Gastrocnemius medialis (tissue), 4 donors: Measurements from ENCODE around the gene PDCD11. TPM values are rescaled to one million over a fixed set of nuclear protein-coding genes. Genes with fewer than 3 reads are reported as not detected.

ENCODE experiments used
- ATAC-seq, 2 donors: fragments of 150-250 bp; one replicate each; pipeline ENCODE4 v1.9.1; 2016
- DNase-seq, 2 donors: peaks; one replicate each; pipeline ENCODE4 v3.0.0-alpha.2; 2019
- H3K27ac ChIP-seq, 4 donors: fragments of 200-600 bp; sonication (generic); 1 replicate in 1 of 4; 2 replicates in 3 of 4; pipeline ENCODE4 v1.5.1; 2016 to 2018; ENCODE audit warnings: mild to moderate bottlenecking in 2 of 4, moderate library complexity in 1 of 4
- H3K27me3 ChIP-seq, 3 donors: fragments of 200-600 bp; sonication (generic) in 2 of 3; 1 replicate in 1 of 3; 2 replicates in 2 of 3; pipeline versions ENCODE4 v1.5.1 to v1.6.0; 2016 to 2019; ENCODE audit warnings: mild to moderate bottlenecking in 1 of 3, moderate library complexity in 1 of 3
- H3K36me3 ChIP-seq, 2 donors: fragments of 200-600 bp; sonication (generic) in 1 of 2; one replicate each; pipeline ENCODE4 v1.5.1; 2017 to 2018
- H3K4me1 ChIP-seq, 2 donors: fragments of 200-600 bp; sonication (generic) in 1 of 2; one replicate each; pipeline ENCODE4 v1.5.1; 2016 to 2017; ENCODE audit warnings: mild to moderate bottlenecking in 2 of 2
- H3K4me3 ChIP-seq, 4 donors: fragments of 200-600 bp; sonication (generic) in 3 of 4; 1 replicate in 1 of 4; 2 replicates in 3 of 4; pipeline ENCODE4 v1.5.1; 2016 to 2019; ENCODE audit warnings: mild to moderate bottlenecking in 2 of 4
- H3K9me3 ChIP-seq, 3 donors: fragments of 200-600 bp; sonication (generic) in 2 of 3; 1 replicate in 1 of 3; 2 replicates in 2 of 3; pipeline ENCODE4 v1.5.1; 2016 to 2019
- POLR2A ChIP-seq, 2 donors: fragments of 450-650 bp; IDR thresholded peaks; one replicate each; pipeline ENCODE4 v1.6.1; 2017; ENCODE audit warnings: antibody characterized with exemption in 2 of 2, mild to moderate bottlenecking in 2 of 2, moderate library complexity in 2 of 2
- in situ Hi-C, 4 donors: fragments of 200-750 bp; cut with MboI; loops; one replicate each; pipeline versions ENCODE4 v1.15.0 to v1.8.0; 2017; ENCODE audit warnings: low sequenced_read_pairs in 4 of 4
- intact Hi-C: fragments of 100-400 bp; cut with DNase I; formaldehyde crosslinking; loops from one replicate; pipeline ENCODE4 v1.15.1; 2023; ENCODE audit warnings: low total_unique reads
- total RNA-seq, 4 donors: library from RNA; depleted of rRNA; stranded (reverse); fragments of >200 nt; gene quantifications; one replicate each; pipeline versions ENCODE4 v1.1.0 to v1.2.3, GENCODE V29; 2016
- TF ChIP-seq, protein P1 (sequence below), 5 experiments: fragments of 450-650 bp in 3 of 5; fragments of 200-600 bp in 2 of 5; sonication (generic) in 2 of 5; IDR thresholded peaks in 4 of 5; conservative IDR thresholded peaks in 1 of 5; 1 replicate in 4 of 5; 2 replicates in 1 of 5; pipeline ENCODE4 v1.5.1; 2016 to 2019; ENCODE audit warnings: antibody characterized with exemption in 5 of 5, mild to moderate bottlenecking in 3 of 5, moderate library complexity in 3 of 5

PDCD11 gene
- total RNA-seq, 4 donors from 2014 or later = 16.7 to 22.7 (median 19.5) TPM

DNA sequence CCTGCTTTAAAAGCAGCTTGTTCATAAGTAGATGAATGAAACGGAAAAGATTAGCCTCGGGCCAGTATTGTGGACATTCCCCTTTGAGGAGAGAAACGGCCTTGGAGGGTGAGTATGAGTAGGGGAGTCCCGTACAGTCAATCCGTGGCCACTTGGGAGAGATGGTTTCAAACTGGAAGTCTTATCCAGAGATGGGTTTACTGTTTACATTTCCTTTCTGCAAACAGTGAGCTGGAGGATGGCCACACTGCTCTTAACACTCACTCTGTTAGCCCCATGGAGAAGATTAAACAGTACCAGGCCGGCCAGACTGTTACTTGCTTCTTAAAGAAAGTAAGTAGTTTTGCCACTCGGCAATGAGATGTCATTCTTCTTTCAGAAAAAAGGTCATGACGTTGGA is 35.5 kb downstream of the PDCD11 start:
- ATAC-seq (no peak), DNase-seq (no peak)
- Histone ChIP-seq H3K9me3 (no peaks in the 10 kb centered on the region), H3K36me3 (peaks cover 0 to 86% of the 10 kb centered on the region in 2 donors), H3K4me1 (peaks cover 0 to 9% of the 10 kb centered on the region in 2 donors), H3K4me3 (no peak overlapping the region), H3K27ac (no peak overlapping the region), H3K27me3 (no peaks in the 10 kb centered on the region)
- in situ Hi-C loops (no loop called here), intact Hi-C loops (no loop called here)
- TF ChIP-seq, protein P1, sequence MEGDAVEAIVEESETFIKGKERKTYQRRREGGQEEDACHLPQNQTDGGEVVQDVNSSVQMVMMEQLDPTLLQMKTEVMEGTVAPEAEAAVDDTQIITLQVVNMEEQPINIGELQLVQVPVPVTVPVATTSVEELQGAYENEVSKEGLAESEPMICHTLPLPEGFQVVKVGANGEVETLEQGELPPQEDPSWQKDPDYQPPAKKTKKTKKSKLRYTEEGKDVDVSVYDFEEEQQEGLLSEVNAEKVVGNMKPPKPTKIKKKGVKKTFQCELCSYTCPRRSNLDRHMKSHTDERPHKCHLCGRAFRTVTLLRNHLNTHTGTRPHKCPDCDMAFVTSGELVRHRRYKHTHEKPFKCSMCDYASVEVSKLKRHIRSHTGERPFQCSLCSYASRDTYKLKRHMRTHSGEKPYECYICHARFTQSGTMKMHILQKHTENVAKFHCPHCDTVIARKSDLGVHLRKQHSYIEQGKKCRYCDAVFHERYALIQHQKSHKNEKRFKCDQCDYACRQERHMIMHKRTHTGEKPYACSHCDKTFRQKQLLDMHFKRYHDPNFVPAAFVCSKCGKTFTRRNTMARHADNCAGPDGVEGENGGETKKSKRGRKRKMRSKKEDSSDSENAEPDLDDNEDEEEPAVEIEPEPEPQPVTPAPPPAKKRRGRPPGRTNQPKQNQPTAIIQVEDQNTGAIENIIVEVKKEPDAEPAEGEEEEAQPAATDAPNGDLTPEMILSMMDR (IDR thresholded peaks at IDR 0.05 in 4 of 5, conservative IDR thresholded peaks at IDR 0.05 in 1 of 5) = no peak
- TF ChIP-seq POLR2A (IDR thresholded peaks at IDR 0.05) = no peak

DNA sequence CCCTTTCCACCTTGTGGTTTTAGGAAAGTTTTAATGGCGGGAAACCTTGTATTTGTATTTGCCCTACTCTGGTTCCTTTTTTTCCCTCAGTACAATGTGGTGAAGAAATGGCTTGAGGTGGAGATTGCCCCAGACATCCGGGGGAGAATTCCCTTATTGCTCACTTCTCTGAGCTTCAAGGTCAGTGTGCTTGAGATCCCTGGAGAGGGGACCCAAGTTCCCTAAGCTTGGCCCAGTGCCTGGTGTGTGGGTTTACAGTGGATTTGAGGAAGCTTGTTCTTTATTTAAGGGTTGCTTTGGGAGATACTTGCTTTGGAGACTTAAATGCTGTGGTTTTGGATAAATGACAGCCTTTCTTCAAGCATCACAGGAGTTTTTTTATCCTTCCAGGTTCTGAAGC is 37.4 kb downstream of the PDCD11 start:
- ATAC-seq (peak in 1 of 2 donors; percentile 30), DNase-seq (peak in 1 of 2 donors; percentile 50)
- in situ Hi-C loops (no loop called here), intact Hi-C loops (no loop called here)
- no peaks in the 10 kb centered on the region for H3K27me3 ChIP-seq
- H3K36me3 ChIP-seq = peaks cover 0 to 87% of the 10 kb centered on the region in 2 donors
- TF ChIP-seq, protein P1 (IDR thresholded peaks at IDR 0.05 in 4 of 5, conservative IDR thresholded peaks at IDR 0.05 in 1 of 5) = no peak
- TF ChIP-seq POLR2A (IDR thresholded peaks at IDR 0.05) = no peak
- no peaks in the 10 kb centered on the region for H3K4me1 ChIP-seq
- H3K4me3 ChIP-seq = no peak overlapping the region
- H3K9me3 ChIP-seq = no peaks in the 10 kb centered on the region
- H3K27ac ChIP-seq = peak overlapping the region in 1 of 4 donors; percentile 43

DNA sequence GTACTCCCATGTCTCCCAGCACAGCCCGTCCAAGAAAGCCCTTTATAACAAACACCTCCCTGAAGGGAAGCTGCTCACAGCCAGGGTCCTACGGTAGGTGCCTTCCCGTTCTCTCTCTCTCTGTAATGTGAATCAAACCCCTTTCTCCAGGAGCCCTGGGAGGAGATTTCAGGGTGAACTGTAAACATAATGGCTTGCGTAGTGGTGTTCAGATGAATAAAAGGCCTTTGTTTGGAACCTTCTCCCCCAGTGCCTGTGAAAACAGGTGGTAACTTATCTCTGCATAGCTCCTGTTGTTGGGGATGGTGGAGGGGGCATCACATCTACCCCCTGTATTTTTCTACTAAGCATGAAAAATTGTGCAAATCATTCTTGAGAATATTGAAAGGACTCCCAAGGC is 43.4 kb downstream of the PDCD11 start:
- no peaks in the 10 kb centered on the region for H3K9me3 ChIP-seq
- H3K27ac ChIP-seq = no peak overlapping the region
- DNase-seq (no peak), ATAC-seq (no peak)
- peaks cover 0 to 94% of the 10 kb centered on the region in 2 donors for H3K36me3 ChIP-seq
- TF ChIP-seq POLR2A (IDR thresholded peaks at IDR 0.05) = no peak
- TF ChIP-seq, protein P1 (IDR thresholded peaks at IDR 0.05 in 4 of 5, conservative IDR thresholded peaks at IDR 0.05 in 1 of 5) = no peak
- H3K4me1 ChIP-seq = peaks cover 13 to 14% of the 10 kb centered on the region in 2 donors
- no peak overlapping the region for H3K4me3 ChIP-seq
- in situ Hi-C loops (no loop called here), intact Hi-C loops (no loop called here)
- H3K27me3 ChIP-seq = no peaks in the 10 kb centered on the region

DNA sequence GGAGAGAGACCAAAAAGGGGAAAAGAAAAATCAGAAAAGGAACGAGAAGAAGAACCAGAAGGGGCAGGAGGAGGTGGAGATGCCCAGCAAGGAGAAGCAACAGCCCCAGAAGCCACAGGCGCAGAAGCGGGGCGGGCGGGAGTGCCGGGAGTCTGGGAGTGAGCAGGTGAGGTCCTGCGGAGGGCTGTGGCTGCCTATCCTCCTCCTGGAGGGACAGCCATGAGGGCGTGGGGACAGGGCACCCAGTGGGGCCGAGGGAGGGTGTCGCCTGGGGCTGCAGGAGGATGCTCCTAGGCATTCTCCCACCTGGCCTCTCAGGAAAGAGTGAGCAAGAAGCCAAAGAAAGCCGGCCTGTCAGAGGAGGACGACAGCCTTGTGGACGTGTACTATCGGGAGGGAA is 44.0 kb downstream of the PDCD11 start:
- in situ Hi-C loops = no loop called here

More for the DNA sequence above, 44.0 kb downstream of the PDCD11 start:
- ATAC-seq = no peak
- Histone ChIP-seq H3K4me1 (peaks cover 19 to 20% of the 10 kb centered on the region in 2 donors), H3K27ac (no peak overlapping the region), H3K4me3 (no peak overlapping the region), H3K9me3 (no peaks in the 10 kb centered on the region), H3K36me3 (peaks cover 0 to 94% of the 10 kb centered on the region in 2 donors), H3K27me3 (no peaks in the 10 kb centered on the region)
- intact Hi-C loops = no loop called here
- TF ChIP-seq, protein P1 (IDR thresholded peaks at IDR 0.05 in 4 of 5, conservative IDR thresholded peaks at IDR 0.05 in 1 of 5) = no peak
- no peak for TF ChIP-seq POLR2A (IDR thresholded peaks at IDR 0.05)
- no peak for DNase-seq
